HG03045 (cell line): ENCODE measurements around the gene SKP1.

Experiments
- ATAC-seq: cut with Tn5 transposase; IDR thresholded peaks from one replicate; pipeline ENCODE4 v1.9.1; 2021; ENCODE audit warnings: mild to moderate bottlenecking, moderate library complexity; ENCODE audit not compliant: unreplicated experiment

Gene SKP1

GRCh38 chr5:134143944-134144941, 32.5 kb downstream of the SKP1 start:
- no peak for ATAC-seq

DNA sequence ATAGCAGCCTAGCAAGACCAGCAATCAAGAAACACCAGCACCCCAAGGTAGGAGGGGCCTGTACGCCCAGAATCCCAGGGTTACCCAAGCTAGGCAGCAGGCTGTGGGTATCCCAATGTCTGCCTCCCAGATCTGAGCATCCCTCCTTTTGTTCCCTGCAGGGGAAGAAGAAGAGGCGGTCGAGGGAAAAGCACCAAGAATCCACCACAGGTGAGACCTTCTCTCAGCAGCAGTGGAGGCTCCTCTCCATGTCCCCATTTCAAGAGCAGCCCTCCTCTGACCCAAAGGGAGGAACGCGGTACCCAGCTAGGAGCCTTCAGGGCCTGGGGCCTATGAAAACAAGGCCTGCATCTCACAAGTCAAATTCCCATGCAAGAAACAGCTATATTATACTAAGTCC, 33.3 kb downstream of the SKP1 start:
- ATAC-seq, result no peak

DNA sequence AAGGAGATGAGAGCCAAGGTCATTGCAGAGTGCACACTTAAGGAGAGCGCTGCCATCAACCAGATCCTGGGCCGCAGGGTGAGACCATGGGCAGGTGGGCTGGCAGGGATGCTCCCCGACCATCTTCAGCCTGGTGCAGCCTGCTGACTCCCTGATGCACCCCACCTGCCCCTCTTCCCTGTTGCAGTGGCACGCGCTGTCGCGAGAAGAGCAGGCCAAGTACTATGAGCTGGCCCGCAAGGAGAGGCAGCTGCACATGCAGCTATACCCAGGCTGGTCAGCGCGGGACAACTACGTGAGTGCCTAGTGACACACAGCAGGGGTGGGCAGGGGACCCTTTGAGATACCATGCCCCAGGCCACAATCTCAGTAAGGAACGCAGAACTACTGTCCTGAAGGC, 33.9 kb downstream of the SKP1 start:
- ATAC-seq, result no peak

DNA sequence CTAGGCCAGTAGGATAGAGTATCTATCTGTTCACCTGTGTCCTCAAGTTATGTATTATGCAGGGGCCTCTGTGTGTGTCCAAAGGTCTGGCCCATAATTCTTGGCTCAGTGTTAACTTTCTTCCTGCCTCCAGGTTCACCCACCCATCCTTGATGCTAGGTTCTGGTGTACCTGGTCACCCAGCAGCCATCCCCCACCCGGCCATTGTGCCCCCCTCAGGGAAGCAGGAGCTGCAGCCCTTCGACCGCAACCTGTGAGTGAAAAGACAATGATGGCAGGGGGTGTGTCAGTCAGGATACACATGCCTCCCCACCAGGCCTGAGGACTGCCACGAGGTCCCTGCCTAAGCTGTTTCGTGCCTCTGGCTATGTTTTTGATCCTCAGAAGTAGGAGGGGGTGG, 34.7 kb downstream of the SKP1 start:
- no peak for ATAC-seq

DNA sequence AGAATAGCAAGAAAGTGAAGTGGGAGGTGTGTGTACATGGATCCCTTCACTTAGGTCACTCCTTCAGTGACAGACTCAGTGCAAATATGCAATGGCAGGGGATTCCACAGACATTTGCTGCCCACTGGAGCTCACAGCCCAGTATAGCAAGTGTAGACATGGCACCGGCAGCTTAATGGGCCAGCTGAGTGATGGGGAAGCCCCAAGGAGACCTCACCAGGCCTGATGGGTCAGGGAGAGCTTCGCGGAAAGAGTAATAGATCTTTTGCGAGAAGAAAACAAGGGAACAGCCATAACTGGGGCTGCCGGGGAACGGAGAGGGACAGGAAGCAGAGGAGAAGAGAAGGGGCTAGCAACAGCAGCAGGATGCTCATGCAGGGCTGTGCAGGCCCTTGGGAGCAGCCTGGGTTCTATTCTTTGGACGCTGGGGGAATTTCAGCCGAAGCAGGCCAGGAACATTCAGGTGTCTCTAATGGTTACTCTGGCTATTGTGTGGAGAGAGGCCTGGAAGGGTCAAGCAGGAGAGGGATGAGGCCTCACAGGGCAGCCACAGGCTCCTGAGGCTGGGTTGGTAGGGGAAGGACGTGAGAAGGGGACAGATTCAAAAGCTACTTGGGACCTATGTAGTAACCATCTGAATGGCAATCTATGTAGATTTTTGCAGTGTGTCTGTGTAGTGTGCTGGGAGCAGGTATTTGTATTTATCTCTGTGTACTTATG, 35.3 kb downstream of the SKP1 start:
- ATAC-seq, result no peak

GRCh38 chr5:134140530-134141201, 36.1 kb downstream of the SKP1 start:
- no peak for ATAC-seq

GRCh38 chr5:134139891-134140469, 36.8 kb downstream of the SKP1 start:
- no peak for ATAC-seq

GRCh38 chr5:134139377-134139851, 37.3 kb downstream of the SKP1 start:
- no peak for ATAC-seq

DNA sequence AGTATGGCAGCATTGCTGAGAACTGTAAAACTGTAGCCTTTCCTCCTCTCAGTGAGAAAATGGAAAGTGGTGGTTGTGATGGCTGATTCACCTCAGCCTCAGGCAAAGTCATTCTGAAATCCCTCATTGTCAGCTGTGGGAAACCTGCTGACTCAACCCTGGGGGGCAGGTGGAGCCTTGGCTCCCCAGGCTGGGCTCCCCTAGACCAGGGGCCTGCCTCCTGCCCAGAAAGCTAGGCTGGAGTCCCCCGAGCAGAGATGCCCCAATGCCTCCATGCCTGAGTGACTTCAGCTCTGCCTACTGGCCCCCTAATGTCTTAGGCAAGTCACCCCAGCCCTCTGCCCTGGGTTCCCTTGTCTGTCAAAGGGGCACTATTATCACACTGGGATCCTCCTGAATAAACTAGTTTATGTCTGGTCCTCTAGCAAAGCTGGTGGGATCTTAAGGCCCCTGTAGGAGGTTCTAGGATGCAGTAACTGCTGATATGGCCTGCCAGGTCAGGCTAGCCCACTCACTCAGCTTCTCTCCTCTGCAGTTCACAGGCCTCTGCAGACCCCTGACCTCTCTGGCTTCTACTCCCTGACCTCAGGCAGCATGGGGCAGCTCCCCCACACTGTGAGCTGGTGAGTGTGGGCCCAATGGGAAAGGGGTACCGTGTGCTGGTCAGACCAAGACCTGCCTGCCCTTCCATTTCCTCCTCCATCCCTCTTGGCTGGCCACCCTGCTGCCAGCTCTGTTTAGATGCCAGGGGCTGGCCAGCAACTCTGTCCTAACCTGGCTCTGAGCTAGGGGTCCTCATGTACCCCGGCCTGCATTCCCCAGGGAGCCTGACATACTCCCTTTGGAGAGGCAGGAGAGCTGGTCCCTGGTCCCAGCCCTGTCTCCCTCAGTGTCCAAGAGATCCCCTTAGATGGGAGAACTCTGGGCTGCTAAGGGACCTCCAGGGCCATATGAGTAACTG, 38.1 kb downstream of the SKP1 start:
- peak; percentile 81 for ATAC-seq

DNA sequence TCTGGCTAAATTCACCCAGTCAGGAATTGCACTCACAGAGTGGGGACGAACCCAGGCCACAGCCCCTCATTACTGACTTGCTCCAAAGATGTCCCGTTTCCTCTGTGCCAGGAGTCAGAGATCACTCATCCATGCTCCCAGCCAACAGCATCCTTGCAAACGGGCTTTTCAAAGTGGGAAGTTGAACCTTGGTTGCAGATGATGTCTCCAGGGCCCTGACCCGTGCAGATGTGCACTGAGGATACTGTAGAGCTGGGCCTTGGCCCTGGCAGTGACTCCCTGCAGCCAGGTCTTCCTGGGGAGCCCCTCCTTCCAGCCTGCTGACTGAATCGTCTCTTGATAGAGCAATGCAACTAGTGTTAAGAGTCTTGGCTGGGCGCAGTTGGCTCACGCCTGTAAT, 40.0 kb downstream of the SKP1 start:
- ATAC-seq, result no peak

DNA sequence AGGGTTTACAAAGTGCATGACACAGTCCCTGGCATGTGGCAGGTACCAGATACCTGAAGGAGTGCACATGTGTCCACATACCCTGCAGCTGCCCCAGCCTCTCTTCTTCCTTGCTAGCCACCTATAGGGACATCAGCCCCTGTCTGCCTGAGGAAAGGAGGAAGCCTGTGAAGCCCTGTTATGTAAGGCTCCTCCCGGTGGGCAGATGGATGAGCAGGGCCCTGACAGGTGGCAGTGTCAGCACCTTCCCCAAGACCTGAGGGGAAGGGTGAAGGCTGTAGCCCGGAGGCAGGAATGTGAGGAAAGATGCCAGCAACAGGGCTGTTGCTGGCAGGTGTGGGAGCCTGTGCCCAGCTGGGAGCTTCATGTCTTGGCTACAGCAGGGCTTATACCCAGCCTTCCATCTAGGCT, 40.5 kb downstream of the SKP1 start:
- no peak for ATAC-seq

GRCh38 chr5:134135091-134135655, 41.6 kb downstream of the SKP1 start:
- no peak for ATAC-seq

GRCh38 chr5:134133995-134134541, 42.7 kb downstream of the SKP1 start:
- no peak for ATAC-seq

GRCh38 chr5:134133188-134133994, 43.4 kb downstream of the SKP1 start:
- ATAC-seq, result no peak

DNA sequence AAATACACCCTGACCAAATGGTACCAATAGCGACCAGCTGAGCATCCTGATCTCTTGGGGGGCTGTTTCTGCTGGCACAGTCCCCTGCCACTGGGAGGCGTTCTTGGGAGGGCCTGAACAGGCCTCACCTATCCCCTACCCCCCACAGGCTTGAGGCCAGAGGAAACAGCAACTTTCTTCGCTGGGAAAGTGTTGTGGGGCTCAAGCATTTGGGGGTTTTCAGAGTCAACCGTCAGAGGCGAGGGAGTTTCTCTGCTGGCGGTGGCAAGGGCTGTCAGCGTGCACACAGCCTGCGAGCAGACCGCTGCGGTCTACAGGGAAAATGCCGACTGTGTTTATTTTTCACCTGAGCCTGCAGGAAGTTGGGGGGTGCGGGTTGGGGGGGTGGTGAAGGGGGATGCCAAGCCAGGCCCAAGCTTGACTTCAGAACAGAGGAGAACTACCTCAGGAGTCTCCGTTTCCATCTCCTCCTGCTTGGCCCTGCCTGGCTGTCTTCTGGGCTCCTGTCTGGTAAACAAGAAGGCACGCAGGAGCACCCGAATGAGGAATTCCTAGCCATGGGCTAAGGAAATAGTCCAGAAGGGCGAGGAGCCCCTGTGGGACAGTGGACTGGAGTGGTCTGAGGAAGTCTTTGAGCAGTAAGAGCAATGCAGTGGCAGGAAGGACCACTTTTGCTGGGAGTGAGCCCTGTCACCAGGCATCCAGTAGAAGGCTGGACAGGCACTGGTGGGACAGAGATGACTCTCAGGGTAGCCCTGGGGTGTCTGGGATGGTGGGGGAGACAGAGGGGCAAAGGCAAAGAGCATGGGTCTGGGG, 44.2 kb downstream of the SKP1 start:
- ATAC-seq, result peak; percentile 46

DNA sequence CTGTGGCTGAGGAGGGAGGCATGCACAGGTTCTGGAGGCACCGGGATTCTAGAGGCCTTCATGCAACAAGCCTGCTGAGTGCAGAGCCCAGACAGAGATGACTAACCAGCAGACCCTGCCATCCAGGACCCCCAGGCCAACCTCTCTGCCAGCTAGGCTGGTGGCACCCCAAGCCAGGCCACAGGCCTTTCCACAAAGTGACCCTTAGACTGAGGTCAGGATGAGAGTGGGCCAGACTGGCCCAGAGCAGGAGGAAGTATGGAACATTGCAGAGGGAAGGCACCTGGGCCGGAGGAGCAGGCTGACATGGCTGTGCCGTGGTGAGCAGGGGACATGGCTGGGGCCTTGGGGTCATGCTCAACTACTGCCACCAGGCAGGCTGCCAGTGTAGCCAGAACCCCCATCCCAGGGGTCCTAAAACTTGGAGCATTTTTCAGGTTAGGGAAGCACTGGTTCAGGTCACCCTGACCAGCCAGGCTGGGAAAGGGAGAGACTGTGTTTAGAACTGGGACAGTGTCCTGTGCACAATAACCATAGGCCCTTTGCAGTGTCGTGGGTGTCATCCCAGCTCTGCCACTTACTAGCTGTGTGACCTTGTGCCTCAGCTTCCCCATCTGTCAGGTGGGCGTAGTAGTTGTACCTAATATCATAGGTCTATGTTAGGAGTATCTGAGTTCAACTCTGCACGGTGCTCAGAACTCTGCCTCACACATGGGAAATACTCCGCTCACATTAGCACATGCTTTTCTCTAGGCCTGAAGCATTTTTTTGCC, 45.0 kb downstream of the SKP1 start:
- ATAC-seq, result no peak

- no peak for ATAC-seq
These were observed 45.6 kb downstream of the SKP1 start for GRCh38 chr5:134131165-134131564.
